ENCODE measurements around the gene NR5A1.

DNA sequence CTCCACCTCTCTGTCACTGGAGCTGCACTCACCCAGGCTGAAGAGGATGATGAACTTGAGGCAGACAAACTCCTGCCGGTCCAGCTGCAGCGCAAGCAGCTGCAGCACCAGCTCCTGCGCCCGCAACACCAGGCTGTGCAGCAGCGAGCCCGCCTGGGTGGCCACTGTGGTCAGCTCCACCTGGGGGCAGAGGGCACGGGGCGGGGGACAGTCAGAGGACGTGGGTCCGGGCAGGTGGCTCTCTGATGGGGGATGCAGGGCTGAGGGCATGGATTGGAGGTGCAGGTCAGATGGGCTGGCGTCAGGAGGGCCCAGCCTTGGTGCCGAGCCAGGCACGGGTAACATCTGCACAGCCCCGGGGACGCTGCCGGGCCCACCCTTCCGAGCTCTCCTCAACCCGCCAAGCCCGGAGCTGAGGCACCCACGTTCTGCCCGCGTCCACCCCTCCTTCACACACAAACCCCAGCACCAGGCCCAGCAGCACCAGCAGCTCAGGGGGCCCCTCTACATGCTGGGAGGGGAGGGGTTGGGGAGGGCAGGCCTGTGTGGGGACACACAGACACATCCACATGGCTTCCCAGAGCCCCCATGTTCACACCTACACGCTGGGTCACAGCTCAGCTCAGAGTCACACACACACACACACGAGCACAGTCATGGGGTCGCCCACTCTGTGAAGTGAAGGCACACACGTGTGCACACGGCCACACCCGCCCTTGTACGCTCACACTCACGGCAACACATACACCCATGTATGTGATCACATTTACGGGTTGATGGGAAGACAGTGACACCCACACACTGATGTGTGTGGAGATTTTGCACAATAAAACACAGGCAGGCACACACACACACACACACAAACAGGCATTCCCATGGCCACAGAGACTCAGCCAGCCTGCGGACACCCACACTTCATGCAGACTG lies 15.9 kb downstream of the NR5A1 start:
- TF ChIP-seq ZNF558 (tag by site-specific recombination; IDR thresholded peaks at IDR 0.05): no peak
- TF ChIP-seq TCF7L2 (IDR thresholded peaks at IDR 0.05; ENCODE audit: borderline replicate concordance, low read depth, low read length): no peak
- TF ChIP-seq YY1 (tag by site-specific recombination; IDR thresholded peaks at IDR 0.05): no peak
- TF ChIP-seq ZNF274 (IDR thresholded peaks at IDR 0.05; ENCODE audit: low read length): no peak
- no peak for TF ChIP-seq ZNF274 (tag by site-specific recombination; IDR thresholded peaks at IDR 0.05; ENCODE audit: borderline replicate concordance)
- TF ChIP-seq, protein P1, sequence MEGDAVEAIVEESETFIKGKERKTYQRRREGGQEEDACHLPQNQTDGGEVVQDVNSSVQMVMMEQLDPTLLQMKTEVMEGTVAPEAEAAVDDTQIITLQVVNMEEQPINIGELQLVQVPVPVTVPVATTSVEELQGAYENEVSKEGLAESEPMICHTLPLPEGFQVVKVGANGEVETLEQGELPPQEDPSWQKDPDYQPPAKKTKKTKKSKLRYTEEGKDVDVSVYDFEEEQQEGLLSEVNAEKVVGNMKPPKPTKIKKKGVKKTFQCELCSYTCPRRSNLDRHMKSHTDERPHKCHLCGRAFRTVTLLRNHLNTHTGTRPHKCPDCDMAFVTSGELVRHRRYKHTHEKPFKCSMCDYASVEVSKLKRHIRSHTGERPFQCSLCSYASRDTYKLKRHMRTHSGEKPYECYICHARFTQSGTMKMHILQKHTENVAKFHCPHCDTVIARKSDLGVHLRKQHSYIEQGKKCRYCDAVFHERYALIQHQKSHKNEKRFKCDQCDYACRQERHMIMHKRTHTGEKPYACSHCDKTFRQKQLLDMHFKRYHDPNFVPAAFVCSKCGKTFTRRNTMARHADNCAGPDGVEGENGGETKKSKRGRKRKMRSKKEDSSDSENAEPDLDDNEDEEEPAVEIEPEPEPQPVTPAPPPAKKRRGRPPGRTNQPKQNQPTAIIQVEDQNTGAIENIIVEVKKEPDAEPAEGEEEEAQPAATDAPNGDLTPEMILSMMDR (tag by site-specific recombination; IDR thresholded peaks at IDR 0.05): no peak
- TF ChIP-seq SP7 (tag by site-specific recombination; IDR thresholded peaks at IDR 0.05): no peak
- TF ChIP-seq, protein P2, sequence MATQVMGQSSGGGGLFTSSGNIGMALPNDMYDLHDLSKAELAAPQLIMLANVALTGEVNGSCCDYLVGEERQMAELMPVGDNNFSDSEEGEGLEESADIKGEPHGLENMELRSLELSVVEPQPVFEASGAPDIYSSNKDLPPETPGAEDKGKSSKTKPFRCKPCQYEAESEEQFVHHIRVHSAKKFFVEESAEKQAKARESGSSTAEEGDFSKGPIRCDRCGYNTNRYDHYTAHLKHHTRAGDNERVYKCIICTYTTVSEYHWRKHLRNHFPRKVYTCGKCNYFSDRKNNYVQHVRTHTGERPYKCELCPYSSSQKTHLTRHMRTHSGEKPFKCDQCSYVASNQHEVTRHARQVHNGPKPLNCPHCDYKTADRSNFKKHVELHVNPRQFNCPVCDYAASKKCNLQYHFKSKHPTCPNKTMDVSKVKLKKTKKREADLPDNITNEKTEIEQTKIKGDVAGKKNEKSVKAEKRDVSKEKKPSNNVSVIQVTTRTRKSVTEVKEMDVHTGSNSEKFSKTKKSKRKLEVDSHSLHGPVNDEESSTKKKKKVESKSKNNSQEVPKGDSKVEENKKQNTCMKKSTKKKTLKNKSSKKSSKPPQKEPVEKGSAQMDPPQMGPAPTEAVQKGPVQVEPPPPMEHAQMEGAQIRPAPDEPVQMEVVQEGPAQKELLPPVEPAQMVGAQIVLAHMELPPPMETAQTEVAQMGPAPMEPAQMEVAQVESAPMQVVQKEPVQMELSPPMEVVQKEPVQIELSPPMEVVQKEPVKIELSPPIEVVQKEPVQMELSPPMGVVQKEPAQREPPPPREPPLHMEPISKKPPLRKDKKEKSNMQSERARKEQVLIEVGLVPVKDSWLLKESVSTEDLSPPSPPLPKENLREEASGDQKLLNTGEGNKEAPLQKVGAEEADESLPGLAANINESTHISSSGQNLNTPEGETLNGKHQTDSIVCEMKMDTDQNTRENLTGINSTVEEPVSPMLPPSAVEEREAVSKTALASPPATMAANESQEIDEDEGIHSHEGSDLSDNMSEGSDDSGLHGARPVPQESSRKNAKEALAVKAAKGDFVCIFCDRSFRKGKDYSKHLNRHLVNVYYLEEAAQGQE (tag by site-specific recombination; IDR thresholded peaks at IDR 0.05): no peak
- TF ChIP-seq OVOL3 (tag by site-specific recombination; IDR thresholded peaks at IDR 0.05): no peak
- TF ChIP-seq ZNF391 (tag by site-specific recombination; IDR thresholded peaks at IDR 0.05; ENCODE audit: borderline replicate concordance, low read depth): no peak
